Transverse colon (tissue), 4 donors: ENCODE measurements around the gene PRF1.

Experiments used
- CTCF ChIP-seq, 5 experiments: fragments of 200-600 bp in 3 of 5; fragments of 450-650 bp in 2 of 5; sonication (generic) in 3 of 5; IDR thresholded peaks; 1 replicate in 2 of 5; 2 replicates in 3 of 5; pipeline ENCODE4 v1.5.1; 2016 to 2017; ENCODE audit warnings: antibody characterized with exemption in 5 of 5, inconsistent platforms in 3 of 5, mild to moderate bottlenecking in 2 of 5, moderate library complexity in 1 of 5
- EP300 ChIP-seq: sonication (generic); formaldehyde crosslinking; IDR thresholded peaks from one replicate; pipeline ENCODE4 v1.6.1; 2017; ENCODE audit warnings: antibody characterized with exemption, low read depth
- POLR2A ChIP-seq: fragments of 450-650 bp; IDR thresholded peaks from one replicate; pipeline ENCODE4 v1.6.1; 2016; ENCODE audit warnings: antibody characterized with exemption, mild to moderate bottlenecking, moderate library complexity
- POLR2AphosphoS5 ChIP-seq, 3 donors: sonication (generic); formaldehyde crosslinking; IDR thresholded peaks; one replicate each; pipeline ENCODE4 v1.6.1; 2016; ENCODE audit warnings: antibody characterized with exemption in 3 of 3

- TF ChIP-seq CTCF (IDR thresholded peaks at IDR 0.05) (no peak), EP300 (no peak), POLR2A (no peak), POLR2AphosphoS5 (IDR thresholded peaks at IDR 0.05) (no peak)
Observed at GRCh38 chr10:70613941-70614340, 11.4 kb upstream of the PRF1 start.
